GM12872 (cell line): ENCODE measurements around the gene PXDC1.

Source experiments
- CTCF ChIP-seq: IDR thresholded peaks from 3 replicates; pipeline ENCODE4 v1.5.1; 2011; ENCODE audit warnings: low read depth, mild to moderate bottlenecking, low read length, moderate library complexity; ENCODE audit not compliant: insufficient read depth

Gene PXDC1

GRCh38 chr6:3719462-3720308, 31.8 kb downstream of the PXDC1 start:
- TF ChIP-seq CTCF: no peak

GRCh38 chr6:3718407-3718806, 33.1 kb downstream of the PXDC1 start:
- no peak for TF ChIP-seq CTCF

DNA sequence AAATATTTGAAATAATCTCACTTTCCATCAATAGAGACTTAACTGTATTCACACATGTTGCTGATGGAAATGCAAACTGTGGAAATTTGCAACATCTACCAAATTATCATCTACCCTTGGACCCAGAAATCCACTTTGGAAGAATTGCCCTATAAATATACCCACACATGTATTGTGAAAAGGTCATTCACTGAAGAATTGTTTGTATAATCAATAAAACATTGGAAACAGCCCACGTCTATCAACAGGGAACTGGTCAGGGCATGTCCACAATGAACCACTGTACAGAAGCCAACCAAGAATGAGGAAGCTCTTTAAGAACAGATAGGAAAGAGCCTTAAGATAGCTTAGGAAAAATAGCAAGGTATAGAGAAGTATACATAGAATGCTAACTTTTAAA, 36.2 kb downstream of the PXDC1 start:
- TF ChIP-seq CTCF: no peak

- TF ChIP-seq CTCF: no peak
These were observed 36.7 kb downstream of the PXDC1 start for GRCh38 chr6:3714768-3715167.

- no peak for TF ChIP-seq CTCF
These were observed 37.4 kb downstream of the PXDC1 start for GRCh38 chr6:3714111-3714510.

DNA sequence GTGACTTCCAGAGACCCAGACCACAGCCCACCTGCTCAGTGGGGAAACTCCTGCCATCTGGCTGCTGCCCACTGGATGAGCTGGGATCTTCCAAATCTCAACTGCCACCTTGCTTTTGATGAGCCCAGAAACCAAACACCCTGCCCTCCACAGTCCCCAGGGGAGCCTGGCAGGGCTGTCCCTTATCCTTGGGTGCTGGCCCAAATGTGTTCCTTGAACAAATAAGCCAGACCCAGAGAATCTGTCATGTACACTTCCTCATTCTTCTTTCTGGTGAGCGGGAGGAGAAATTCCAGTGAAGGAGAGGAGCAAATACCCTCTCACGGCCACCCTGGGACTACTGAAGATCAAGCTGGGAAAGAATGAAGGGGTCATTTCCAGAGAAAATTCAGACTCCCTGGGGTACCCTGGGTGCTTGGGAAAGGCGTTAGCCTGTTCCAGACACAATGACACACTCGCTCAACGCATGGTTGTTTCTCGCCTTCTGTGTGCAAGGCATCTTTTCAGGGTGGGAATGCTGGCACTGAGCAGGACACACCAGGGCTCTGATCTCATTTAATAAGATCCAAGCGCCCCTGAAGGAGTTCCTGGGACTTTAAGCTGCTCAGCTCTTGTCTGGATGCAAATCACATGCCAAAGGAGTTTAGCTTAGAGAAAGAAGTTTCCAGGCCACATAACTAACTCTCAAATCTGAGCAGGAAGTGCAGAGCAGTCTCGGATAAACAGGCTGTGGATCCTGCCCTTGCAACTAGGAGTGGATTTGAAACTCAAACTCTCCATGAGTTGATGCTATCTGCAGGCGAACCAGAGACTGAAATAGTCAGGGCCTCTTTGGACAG, 38.5 kb downstream of the PXDC1 start:
- TF ChIP-seq CTCF: no peak

DNA sequence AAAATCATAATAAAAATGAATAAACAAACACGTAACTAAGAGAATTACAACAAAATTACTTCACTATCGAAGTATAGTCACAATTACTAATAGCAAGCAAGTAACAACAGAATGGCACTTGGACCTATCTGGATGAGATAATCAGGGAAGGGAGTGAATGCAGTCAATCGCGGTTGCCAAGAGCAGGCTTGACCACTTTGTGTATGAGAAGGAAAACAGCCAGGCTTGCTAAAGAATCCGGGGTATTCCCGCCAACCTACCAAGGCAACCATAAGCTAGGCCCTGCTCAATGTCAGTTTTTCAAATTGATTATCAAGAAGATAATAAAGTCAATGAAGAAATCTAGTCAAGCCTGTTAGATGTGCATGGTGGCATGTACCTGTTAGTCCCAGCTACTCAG, 39.7 kb downstream of the PXDC1 start:
- no peak for TF ChIP-seq CTCF
